ENCODE results near the gene HOXB5.

The HOXB5 gene

GRCh38 chr17:48576479-48577309 lies 16.9 kb downstream of the HOXB5 start:
- no peak for DNase-seq

GRCh38 chr17:48575673-48576478 lies 17.7 kb downstream of the HOXB5 start:
- no peak for DNase-seq

- DNase-seq = no peak
Observed at GRCh38 chr17:48575066-48575582, 18.5 kb downstream of the HOXB5 start.

- no peak for DNase-seq
Observed at GRCh38 chr17:48574505-48575065, 19.0 kb downstream of the HOXB5 start.

GRCh38 chr17:48571826-48572417 lies 21.7 kb downstream of the HOXB5 start:
- DNase-seq = no peak

DNA sequence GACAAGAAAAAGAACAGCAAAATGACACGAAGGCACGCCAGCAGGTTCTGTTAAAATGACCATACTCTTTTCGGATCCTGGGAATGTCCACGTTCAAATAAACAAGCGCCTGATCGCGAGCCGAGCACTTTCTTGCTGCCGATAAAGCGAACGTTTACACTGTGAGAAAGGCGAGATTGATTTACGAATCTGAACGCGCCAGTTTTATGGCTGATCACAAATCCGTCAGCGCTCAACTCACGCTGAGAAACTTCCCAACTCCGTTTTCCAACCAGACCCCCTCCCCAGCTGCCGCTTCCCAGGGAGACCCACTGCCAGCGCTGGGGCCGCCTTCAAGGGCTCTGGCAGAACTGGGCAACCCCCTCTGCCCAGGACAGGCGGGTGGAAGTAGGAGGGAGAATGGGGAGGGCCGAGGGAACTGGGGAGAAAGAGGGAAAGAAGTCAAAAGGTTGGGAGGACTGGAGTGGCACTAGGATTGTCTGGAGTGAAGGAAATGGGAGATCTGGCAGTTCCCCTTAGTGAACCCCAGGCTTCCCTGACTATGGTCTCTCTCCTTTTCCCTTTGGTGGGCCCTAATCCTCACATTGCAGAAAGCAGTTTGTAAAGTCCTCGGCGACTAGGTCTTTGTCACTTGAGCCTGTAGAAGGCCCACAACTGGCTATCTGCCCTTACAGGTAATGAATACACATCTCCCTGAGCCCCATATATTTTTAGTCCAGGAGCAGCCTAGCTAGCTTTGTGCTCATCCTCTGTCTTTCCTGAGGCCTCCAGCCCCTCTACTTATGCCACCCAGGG lies 22.4 kb downstream of the HOXB5 start:
- no peak for DNase-seq

GRCh38 chr17:48570325-48571023 lies 23.1 kb downstream of the HOXB5 start:
- no peak for DNase-seq

DNA sequence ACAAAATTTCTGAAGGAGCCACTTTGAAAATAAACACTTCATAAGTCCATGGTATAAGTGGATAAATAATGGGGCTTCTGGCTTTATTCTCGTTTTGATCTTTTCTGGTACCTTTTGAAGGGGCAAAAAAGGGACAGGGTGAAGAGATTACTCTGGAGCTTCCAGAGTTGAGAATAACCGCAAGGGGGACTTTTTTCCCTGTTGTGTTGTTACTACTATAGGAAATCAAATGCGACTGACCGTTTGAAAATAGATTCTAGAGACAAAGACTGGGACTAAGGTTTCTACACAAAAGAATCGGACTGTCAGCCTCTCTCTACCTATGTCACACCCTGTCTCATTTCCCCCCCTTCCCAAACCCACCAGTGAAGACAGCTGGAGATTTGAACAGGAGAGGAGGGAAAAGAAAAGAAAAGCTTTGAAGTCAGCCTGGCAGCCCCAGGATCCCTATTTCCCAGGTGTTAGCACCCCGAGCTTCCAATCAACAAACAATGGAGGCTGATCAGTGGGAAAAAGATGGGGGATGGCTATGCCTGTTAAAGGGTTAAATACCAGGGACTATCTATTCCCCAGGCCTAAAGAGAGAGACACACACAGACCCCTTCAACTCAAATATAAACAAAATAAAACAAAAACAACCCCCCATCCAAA lies 23.8 kb downstream of the HOXB5 start:
- DNase-seq = no peak

DNA sequence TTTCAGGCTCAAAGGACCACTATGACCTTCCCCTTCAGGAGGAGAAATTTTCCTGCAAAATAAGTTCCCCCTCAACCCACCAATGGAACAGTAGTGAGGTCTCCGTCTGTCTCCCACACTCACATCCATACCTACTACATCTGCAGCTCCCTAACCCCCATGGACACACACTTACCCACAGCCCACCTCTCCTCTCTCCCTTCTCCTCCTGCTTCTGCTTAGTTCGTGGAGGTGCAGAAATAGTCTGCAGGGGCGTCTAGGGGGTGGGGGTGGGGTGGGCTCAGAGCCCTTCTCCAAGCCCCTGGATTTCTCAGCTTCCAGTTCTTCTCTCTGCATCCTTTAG lies 24.4 kb downstream of the HOXB5 start:
- DNase-seq = no peak

- no peak for DNase-seq
Observed at GRCh38 chr17:48568499-48569239, 24.9 kb downstream of the HOXB5 start.

- no peak for DNase-seq
Observed at GRCh38 chr17:48567646-48568354, 25.8 kb downstream of the HOXB5 start.

GRCh38 chr17:48567209-48567608 lies 26.4 kb downstream of the HOXB5 start:
- no peak for DNase-seq

DNA sequence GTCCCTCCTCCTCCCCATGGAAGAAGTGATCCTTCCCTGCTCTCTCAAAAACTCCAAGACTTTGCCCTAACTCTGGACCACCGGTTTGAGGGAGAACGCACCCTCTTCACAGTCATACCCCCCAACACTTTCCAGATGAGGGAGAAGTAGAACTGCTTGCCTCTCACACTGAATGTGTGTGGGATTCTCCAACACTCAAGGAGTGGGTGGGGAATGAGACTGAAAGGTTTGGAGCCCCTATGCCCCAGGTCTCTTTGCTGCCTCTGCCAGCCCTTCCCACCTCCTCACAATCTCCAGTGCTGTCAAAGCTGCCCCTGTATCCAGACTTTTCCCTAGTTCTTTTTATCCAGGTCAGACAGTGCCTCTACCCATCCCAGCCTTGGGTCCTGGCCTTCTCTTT lies 26.9 kb downstream of the HOXB5 start:
- DNase-seq = no peak

DNA sequence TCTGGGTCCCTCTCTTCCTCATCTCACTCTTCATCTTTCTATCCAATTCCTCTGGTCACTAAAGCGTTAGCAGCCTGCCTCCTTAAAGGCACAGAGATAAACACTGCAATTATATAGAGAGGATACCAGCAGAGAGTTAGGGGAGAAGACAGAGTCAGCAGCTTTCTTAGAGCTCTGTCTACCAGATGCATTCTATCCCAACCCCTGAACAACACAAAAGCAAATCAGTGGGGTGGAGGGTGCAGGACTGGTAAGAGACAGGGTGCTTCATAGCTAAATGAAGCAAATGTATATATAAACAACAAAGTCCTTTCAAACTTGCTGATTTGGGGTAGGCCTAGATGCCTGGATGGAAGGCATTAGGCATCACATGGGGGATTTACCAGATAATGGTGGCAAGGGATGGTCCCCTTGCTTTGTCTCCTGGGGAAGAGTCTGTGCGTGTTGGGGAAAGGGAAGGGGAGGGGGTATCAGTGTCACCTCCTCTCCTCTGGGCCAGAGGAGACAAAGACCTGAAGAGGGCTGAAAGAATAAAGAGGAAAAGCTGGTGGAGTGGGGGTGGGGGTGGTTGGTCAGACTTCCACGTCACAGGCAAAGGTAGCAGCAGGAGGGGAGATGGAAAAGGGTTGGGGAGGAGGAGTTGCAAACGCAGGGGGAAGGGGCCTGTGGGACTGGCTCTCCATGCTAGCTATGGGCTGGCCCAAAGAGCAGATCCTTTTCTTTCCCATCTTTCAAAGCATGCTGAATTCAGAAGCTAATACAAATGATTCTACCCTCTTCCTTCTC lies 27.5 kb downstream of the HOXB5 start:
- DNase-seq = no peak

GRCh38 chr17:48565022-48565554 lies 28.5 kb downstream of the HOXB5 start:
- no peak for DNase-seq

DNA sequence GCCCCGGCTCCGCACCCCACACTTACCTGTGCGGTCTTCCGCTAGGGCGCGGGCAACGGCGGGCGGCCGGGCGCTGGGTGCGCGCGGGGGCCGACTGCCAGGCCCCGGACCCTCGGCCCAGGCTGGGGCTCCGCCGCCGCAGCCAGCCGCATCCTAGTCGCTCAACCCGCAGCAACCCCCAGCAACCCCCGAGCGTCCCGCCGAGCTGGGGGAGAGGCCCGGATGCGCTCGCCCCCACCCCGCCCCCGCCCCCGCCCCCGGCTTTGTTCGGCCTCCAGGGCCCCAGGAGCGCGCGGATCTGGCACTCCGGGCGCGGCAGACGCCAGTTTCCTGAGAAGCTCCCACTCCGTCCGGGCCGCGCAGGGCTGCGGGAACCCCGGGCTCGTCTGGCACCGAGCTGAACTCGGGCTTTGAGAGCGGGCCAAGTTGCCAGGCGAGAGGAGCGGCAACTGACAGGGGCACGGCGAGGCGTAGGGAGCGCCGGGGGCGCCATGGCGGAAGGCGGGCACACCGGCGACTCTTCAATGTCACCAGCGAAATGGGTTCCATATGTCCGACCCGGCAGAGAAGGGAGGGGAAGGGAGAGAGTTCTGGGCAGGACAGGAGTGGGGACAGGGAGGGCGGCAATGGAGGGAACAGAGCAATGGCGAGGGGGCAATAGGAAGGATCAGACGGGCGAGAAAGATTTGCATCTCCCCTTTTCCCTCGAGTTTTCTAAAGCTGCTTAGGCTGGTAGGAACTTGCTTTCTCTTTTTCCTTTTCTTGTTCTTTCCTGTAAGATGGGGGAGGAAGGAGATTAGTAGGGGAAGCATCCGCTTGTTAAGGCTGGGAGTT lies 29.2 kb downstream of the HOXB5 start:
- DNase-seq = no peak
